Left lung (tissue), 10 donors: Measurements from ENCODE around the gene PHF20. TPM values are rescaled to one million over a fixed set of nuclear protein-coding genes. Genes with fewer than 3 reads are reported as not detected.

Source experiments
- ATAC-seq: fragments of 200-7000 bp; cut with Tn5 transposase; one replicate; pipeline ENCODE4 v1.9.1; 2020; ENCODE audit warnings: moderate library complexity
- DNase-seq, 4 donors: peaks; one replicate each; pipeline ENCODE4 v3.0.0-alpha.2; 2013 to 2020
- H3K27ac ChIP-seq, 2 donors: fragments of 200-600 bp; sonication (generic) in 1 of 2; one replicate each; pipeline versions ENCODE4 v1.5.0 to v1.8.0; 2020 to 2021
- H3K27me3 ChIP-seq, 2 donors: fragments of 200-600 bp; sonication (generic) in 1 of 2; one replicate each; pipeline versions ENCODE4 v1.5.0 to v1.8.0; 2020 to 2021
- H3K36me3 ChIP-seq, 2 donors: fragments of 200-600 bp; sonication (generic) in 1 of 2; one replicate each; pipeline versions ENCODE4 v1.5.0 to v1.8.0; 2020 to 2021
- H3K4me1 ChIP-seq, 2 donors: fragments of 200-600 bp; one replicate each; pipeline ENCODE4 v1.8.0; 2021
- H3K4me3 ChIP-seq, 2 donors: fragments of 200-600 bp; sonication (generic) in 1 of 2; one replicate each; pipeline versions ENCODE4 v1.5.0 to v1.8.0; 2020 to 2021; ENCODE audit warnings: mild to moderate bottlenecking in 1 of 2
- H3K9me3 ChIP-seq, 2 donors: fragments of 200-600 bp; sonication (generic) in 1 of 2; one replicate each; pipeline versions ENCODE4 v1.5.0 to v1.8.0; 2020 to 2021
- CTCF ChIP-seq, 2 donors: fragments of 200-600 bp; sonication (generic) in 1 of 2; IDR thresholded peaks; one replicate each; pipeline versions ENCODE4 v1.5.0 to v1.8.0; 2021; ENCODE audit warnings: antibody characterized with exemption in 2 of 2
- intact Hi-C, 2 donors: fragments of 100-400 bp; cut with DNase I; formaldehyde crosslinking; loops; one replicate each; pipeline versions ENCODE4 v1.11.2 to v1.14.2; 2022
- polyA plus RNA-seq, 6 donors: library from polyadenylated mRNA; unstranded; fragments of 120-200 nt; gene quantifications; one replicate each; pipeline ENCODE4 v1.2.1, GENCODE V29; 2013; ENCODE audit not compliant: insufficient read length in 6 of 6
- total RNA-seq, 2 donors: library from RNA; stranded (reverse); fragmentation: NEBNext Ultra II Directional; extraction: Animal tissue kit (Norgen Biotek cat#: 25700); gene quantifications; one replicate each; pipeline ENCODE4 v1.2.1, GENCODE V29; 2021
- donor health status: DM: no; HTN: yes; CAD: no.
- donor health status: DM: no; HTN: no; CAD: no.

Gene PHF20
- total and polyA plus RNA-seq, 8 donors: 31.1 to 43.4 (median 39.6) TPM

GRCh38 chr20:35883336-35883777, 111.5 kb downstream of the PHF20 start:
- ATAC-seq: no peak
- H3K4me1 ChIP-seq: peaks cover 2 to 12% of the 10 kb centered on the region in 2 donors
- intact Hi-C loops: no loop called here
- no peak overlapping the region for H3K4me3 ChIP-seq
- H3K27ac ChIP-seq: peak overlapping the region; percentile 14 to 49
- H3K27me3 ChIP-seq: no peaks in the 10 kb centered on the region
- TF ChIP-seq CTCF (IDR thresholded peaks at IDR 0.05): no peak
- no peak for DNase-seq
- H3K36me3 ChIP-seq: no peaks in the 10 kb centered on the region
- H3K9me3 ChIP-seq: no peaks in the 10 kb centered on the region

GRCh38 chr20:35883778-35884540, 112.1 kb downstream of the PHF20 start:
- intact Hi-C loops: no loop called here
- no peak overlapping the region for H3K4me3 ChIP-seq
- peak in 3 of 4 donors; percentile 46 to 66 (median 61) for DNase-seq
- no peaks in the 10 kb centered on the region for H3K36me3 ChIP-seq
- peak overlapping the region; percentile 14 to 49 for H3K27ac ChIP-seq
- no peaks in the 10 kb centered on the region for H3K27me3 ChIP-seq
- H3K4me1 ChIP-seq: peaks cover 2 to 12% of the 10 kb centered on the region in 2 donors
- peak; percentile 40 to 48 for TF ChIP-seq CTCF (IDR thresholded peaks at IDR 0.05)
- peak; percentile 96 for ATAC-seq
- H3K9me3 ChIP-seq: no peaks in the 10 kb centered on the region

GRCh38 chr20:35884541-35884865, 112.7 kb downstream of the PHF20 start:
- intact Hi-C loops: no loop called here
- no peaks in the 10 kb centered on the region for H3K36me3 ChIP-seq
- peak overlapping the region in 1 of 2 donors; percentile 49 for H3K27ac ChIP-seq
- ATAC-seq (no peak), DNase-seq (no peak)
- no peak overlapping the region for H3K4me3 ChIP-seq
- no peaks in the 10 kb centered on the region for H3K9me3 ChIP-seq
- no peak for TF ChIP-seq CTCF (IDR thresholded peaks at IDR 0.05)
- peaks cover 2 to 12% of the 10 kb centered on the region in 2 donors for H3K4me1 ChIP-seq
- H3K27me3 ChIP-seq: no peaks in the 10 kb centered on the region

GRCh38 chr20:35885212-35885611, 113.4 kb downstream of the PHF20 start:
- H3K36me3 ChIP-seq: no peaks in the 10 kb centered on the region
- intact Hi-C loops: no loop called here
- no peak overlapping the region for H3K4me3 ChIP-seq
- no peaks in the 10 kb centered on the region for H3K9me3 ChIP-seq
- H3K4me1 ChIP-seq: peaks cover 2 to 12% of the 10 kb centered on the region in 2 donors
- TF ChIP-seq CTCF (IDR thresholded peaks at IDR 0.05): no peak
- H3K27ac ChIP-seq: no peak overlapping the region
- no peak for DNase-seq
- no peaks in the 10 kb centered on the region for H3K27me3 ChIP-seq
- ATAC-seq: no peak

GRCh38 chr20:35886537-35886936, 114.7 kb downstream of the PHF20 start:
- Histone ChIP-seq H3K4me1 (peaks cover 2 to 12% of the 10 kb centered on the region in 2 donors), H3K27me3 (no peaks in the 10 kb centered on the region), H3K4me3 (no peak overlapping the region), H3K27ac (no peak overlapping the region), H3K9me3 (no peaks in the 10 kb centered on the region), H3K36me3 (peaks cover 0 to 4% of the 10 kb centered on the region in 2 donors)
- no peak for TF ChIP-seq CTCF (IDR thresholded peaks at IDR 0.05)
- intact Hi-C loops: no loop called here
- no peak for ATAC-seq
- no peak for DNase-seq
